Fibroblast of lung (primary cell): Measurements from ENCODE around the gene CYTH1. TPM values are rescaled to one million over a fixed set of nuclear protein-coding genes. Genes with fewer than 3 reads are reported as not detected.

ENCODE experiments used
- DNase-seq, 2 donors: peaks; one replicate each; pipeline versions ENCODE4 v3.0.0 to v3.0.0-alpha.2; 2010; ENCODE audit warnings: low read depth in 2 of 2
- H2AFZ ChIP-seq: 2 replicates; pipeline ENCODE4 v1.5.1; 2012; ENCODE audit warnings: low read length, control low read depth, inconsistent platforms
- H3K27ac ChIP-seq: 2 replicates; pipeline ENCODE4 v1.5.1; 2011; ENCODE audit warnings: low read length, control low read depth; ENCODE audit not compliant: insufficient read depth
- H3K27me3 ChIP-seq: 2 replicates; pipeline ENCODE4 v1.5.1; 2011; ENCODE audit warnings: mild to moderate bottlenecking, low read length; ENCODE audit not compliant: control insufficient read depth, insufficient read depth
- H3K36me3 ChIP-seq: 2 replicates; pipeline ENCODE4 v1.5.1; 2011; ENCODE audit warnings: low read length; ENCODE audit not compliant: control insufficient read depth, insufficient read depth
- H3K4me1 ChIP-seq: 2 replicates; pipeline ENCODE4 v1.5.1; 2011; ENCODE audit warnings: low read length; ENCODE audit not compliant: control insufficient read depth, insufficient read depth; ENCODE audit errors: extremely low read depth
- H3K4me2 ChIP-seq: 2 replicates; pipeline ENCODE4 v1.5.1; 2011; ENCODE audit warnings: low read length, control low read depth; ENCODE audit not compliant: insufficient read depth; ENCODE audit errors: extremely low read depth
- H3K4me3 ChIP-seq, 4 experiments: fragments of 200-600 bp in 1 of 4; sonication (generic) in 1 of 4; replicated peaks in 1 of 4; 2 replicates each; pipeline ENCODE4 v1.5.1; 2011 to 2016; ENCODE audit warnings: low read length in 4 of 4, low read depth in 3 of 4, mild to moderate bottlenecking in 3 of 4, control low read depth in 2 of 4, inconsistent platforms in 1 of 4, mixed read lengths in 1 of 4; ENCODE audit not compliant: insufficient read depth in 1 of 4; ENCODE audit errors: control extremely low read depth in 1 of 4
- H3K79me2 ChIP-seq: 2 replicates; pipeline ENCODE4 v1.5.1; 2012; ENCODE audit warnings: mild to moderate bottlenecking, low read length, inconsistent platforms; ENCODE audit not compliant: control insufficient read depth, insufficient read depth
- H3K9ac ChIP-seq: 2 replicates; pipeline ENCODE4 v1.5.1; 2011; ENCODE audit warnings: mild to moderate bottlenecking, low read length, control low read depth; ENCODE audit not compliant: insufficient read depth
- H3K9me3 ChIP-seq: 2 replicates; pipeline ENCODE4 v1.5.1; 2012; ENCODE audit warnings: low read depth, low read length; ENCODE audit not compliant: control insufficient read depth, insufficient read depth
- H4K20me1 ChIP-seq: 2 replicates; pipeline ENCODE4 v1.5.1; 2011; ENCODE audit warnings: low read length; ENCODE audit not compliant: control insufficient read depth, insufficient read depth; ENCODE audit errors: extremely low read depth
- EZH2 ChIP-seq: IDR thresholded peaks from 2 replicates; pipeline ENCODE4 v1.5.1; 2012; ENCODE audit warnings: low read length, control low read depth, mild to moderate bottlenecking; ENCODE audit errors: missing control alignments
- polyA plus RNA-seq, 2 donors: library from polyadenylated mRNA; depleted of rRNA in 1 of 2; stranded (reverse) in 1 of 2; unstranded in 1 of 2; fragments of >200 nt; gene quantifications; 2 replicates each; pipeline ENCODE4 v1.2.1, GENCODE V29; 2011 to 2012; ENCODE audit warnings: missing spikeins in 1 of 2
- total RNA-seq: library from RNA; depleted of rRNA; stranded (reverse); fragments of >200 nt; gene quantifications from 2 replicates; pipeline ENCODE4 v1.2.1, GENCODE V29; 2014
- TF ChIP-seq, protein P1 (sequence below), 2 donors: IDR thresholded peaks in 1 of 2; conservative IDR thresholded peaks in 1 of 2; 1 replicate in 1 of 2; 2 replicates in 1 of 2; pipeline ENCODE4 v1.5.1; 2011 to 2012; ENCODE audit warnings: low read length in 2 of 2, control low read depth in 1 of 2, inconsistent platforms in 1 of 2, low read depth in 1 of 2, mild to moderate bottlenecking in 1 of 2

The CYTH1 gene
- total and polyA plus RNA-seq, 2 donors (not counting 1 experiment from before 2014, with no cell fraction given): 8.9 to 9.9 TPM

DNA sequence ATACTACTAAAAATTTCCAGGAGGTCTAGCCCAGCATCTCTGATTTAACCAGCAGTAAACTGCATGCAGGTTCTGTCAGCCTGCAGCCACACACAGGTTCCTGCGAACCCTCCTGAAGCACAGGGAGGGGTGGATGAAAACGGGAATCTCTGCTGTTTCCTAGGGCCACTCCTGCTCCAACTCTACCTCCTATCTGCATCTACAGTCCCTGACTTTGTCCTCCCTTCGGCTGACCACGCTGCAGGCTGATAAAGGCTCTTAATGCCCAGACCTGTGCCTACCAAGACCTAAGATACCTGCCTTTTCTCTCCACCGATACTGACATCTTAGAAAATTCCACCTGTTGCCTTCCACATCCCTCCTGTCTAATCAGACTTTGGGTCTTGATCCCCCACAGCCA lies 50.2 kb downstream of the CYTH1 start:
- no peaks in the 10 kb centered on the region for H4K20me1 ChIP-seq

DNA sequence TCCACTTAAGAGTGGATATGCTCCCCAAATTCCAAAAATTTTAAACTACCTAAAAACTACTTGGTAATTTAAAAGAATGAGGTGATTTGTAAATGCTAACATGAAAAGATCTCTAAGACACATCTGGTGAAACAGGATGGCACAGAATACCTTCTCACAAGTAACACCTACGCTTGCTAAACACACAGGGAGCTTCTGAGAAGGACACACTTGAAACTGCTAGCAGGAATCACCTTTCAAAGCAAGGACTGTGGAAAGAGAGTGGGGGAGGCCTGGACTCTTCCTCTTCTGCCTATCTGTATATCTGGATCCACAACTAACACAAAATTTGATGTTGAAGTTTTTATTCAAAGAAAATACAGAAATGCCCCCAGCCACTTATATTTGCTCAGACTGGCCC lies 52.4 kb downstream of the CYTH1 start:
- Histone ChIP-seq H4K20me1 (no peaks in the 10 kb centered on the region), H3K4me3 (no peak overlapping the region), H3K4me1 (no peaks in the 10 kb centered on the region), H3K36me3 (no peaks in the 10 kb centered on the region), H3K9me3 (no peaks in the 10 kb centered on the region), H3K4me2 (no peak overlapping the region), H3K79me2 (no peaks in the 10 kb centered on the region), H2AFZ (no peak overlapping the region), H3K27ac (no peak overlapping the region), H3K27me3 (no peaks in the 10 kb centered on the region), H3K9ac (no peak overlapping the region)
- TF ChIP-seq, protein P1, sequence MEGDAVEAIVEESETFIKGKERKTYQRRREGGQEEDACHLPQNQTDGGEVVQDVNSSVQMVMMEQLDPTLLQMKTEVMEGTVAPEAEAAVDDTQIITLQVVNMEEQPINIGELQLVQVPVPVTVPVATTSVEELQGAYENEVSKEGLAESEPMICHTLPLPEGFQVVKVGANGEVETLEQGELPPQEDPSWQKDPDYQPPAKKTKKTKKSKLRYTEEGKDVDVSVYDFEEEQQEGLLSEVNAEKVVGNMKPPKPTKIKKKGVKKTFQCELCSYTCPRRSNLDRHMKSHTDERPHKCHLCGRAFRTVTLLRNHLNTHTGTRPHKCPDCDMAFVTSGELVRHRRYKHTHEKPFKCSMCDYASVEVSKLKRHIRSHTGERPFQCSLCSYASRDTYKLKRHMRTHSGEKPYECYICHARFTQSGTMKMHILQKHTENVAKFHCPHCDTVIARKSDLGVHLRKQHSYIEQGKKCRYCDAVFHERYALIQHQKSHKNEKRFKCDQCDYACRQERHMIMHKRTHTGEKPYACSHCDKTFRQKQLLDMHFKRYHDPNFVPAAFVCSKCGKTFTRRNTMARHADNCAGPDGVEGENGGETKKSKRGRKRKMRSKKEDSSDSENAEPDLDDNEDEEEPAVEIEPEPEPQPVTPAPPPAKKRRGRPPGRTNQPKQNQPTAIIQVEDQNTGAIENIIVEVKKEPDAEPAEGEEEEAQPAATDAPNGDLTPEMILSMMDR (conservative IDR thresholded peaks at IDR 0.05 in 1 of 2, IDR thresholded peaks at IDR 0.05 in 1 of 2; ENCODE audit: low read depth in 1 of 2, low read length in 2 of 2): no peak
- TF ChIP-seq EZH2: no peak
- no peak for DNase-seq

More for the DNA sequence above, 50.2 kb downstream of the CYTH1 start:
- H3K9me3 ChIP-seq: no peaks in the 10 kb centered on the region
- no peaks in the 10 kb centered on the region for H3K27me3 ChIP-seq
- H3K4me3 ChIP-seq: no peak overlapping the region
- H3K79me2 ChIP-seq: peaks cover 3% of the 10 kb centered on the region
- TF ChIP-seq EZH2: no peak
- TF ChIP-seq, protein P1 (conservative IDR thresholded peaks at IDR 0.05 in 1 of 2, IDR thresholded peaks at IDR 0.05 in 1 of 2; ENCODE audit: low read depth in 1 of 2, low read length in 2 of 2): no peak
- no peaks in the 10 kb centered on the region for H3K36me3 ChIP-seq
- peaks cover 8% of the 10 kb centered on the region for H3K4me1 ChIP-seq
- H3K9ac ChIP-seq: no peak overlapping the region
- no peak overlapping the region for H2AFZ ChIP-seq
- H3K27ac ChIP-seq: no peak overlapping the region
- no peak overlapping the region for H3K4me2 ChIP-seq
- DNase-seq: no peak

DNA sequence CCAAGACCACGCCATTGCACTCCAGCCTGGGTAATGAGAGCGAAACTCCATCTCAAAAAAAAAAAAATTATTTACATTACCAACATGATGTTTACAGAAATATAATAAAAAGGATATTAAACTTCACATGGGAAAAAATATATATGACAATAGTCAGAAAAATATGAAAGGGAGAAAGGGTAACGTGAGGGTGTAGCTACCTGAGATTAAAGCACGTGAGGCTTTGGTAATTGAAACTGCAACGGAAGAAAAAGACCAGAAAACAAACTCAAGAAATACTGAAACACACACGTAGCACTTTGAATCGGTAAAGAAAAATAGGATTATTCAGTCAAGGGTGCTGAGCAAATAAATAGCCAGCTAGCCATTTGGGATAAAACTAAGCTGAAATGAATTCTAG lies 53.6 kb downstream of the CYTH1 start:
- H3K9ac ChIP-seq: no peak overlapping the region
- no peak for TF ChIP-seq EZH2
- no peaks in the 10 kb centered on the region for H3K79me2 ChIP-seq
- H2AFZ ChIP-seq: no peak overlapping the region
- no peaks in the 10 kb centered on the region for H3K4me1 ChIP-seq
- no peak overlapping the region for H3K4me2 ChIP-seq
- no peaks in the 10 kb centered on the region for H3K9me3 ChIP-seq
- no peaks in the 10 kb centered on the region for H4K20me1 ChIP-seq
- H3K4me3 ChIP-seq: no peak overlapping the region
- DNase-seq: no peak
- no peaks in the 10 kb centered on the region for H3K27me3 ChIP-seq
- no peak overlapping the region for H3K27ac ChIP-seq
- no peaks in the 10 kb centered on the region for H3K36me3 ChIP-seq
